SK-N-SH treated with all-trans-retinoic acid at 6 μM for 48 hours (cell line): Measurements from ENCODE around the gene PARL.

Source experiments
- ATAC-seq: fragments of 200-7000 bp; cut with Tn5 transposase; 3 replicates; pipeline ENCODE4 v1.9.1; 2020; ENCODE audit warnings: mild to moderate bottlenecking, moderate library complexity
- ARNTL ChIP-seq: fragments of 450-650 bp; formaldehyde crosslinking; IDR thresholded peaks from 2 replicates; pipeline ENCODE4 v1.5.0; 2020; ENCODE audit warnings: low read depth, mild to moderate bottlenecking, moderate library complexity, borderline replicate concordance
- BACH2 ChIP-seq: fragments of 250-450 bp; sonication (Bioruptor Pico); IDR thresholded peaks from 2 replicates; pipeline ENCODE4 v1.9.0; 2021; ENCODE audit warnings: mild to moderate bottlenecking, borderline replicate concordance
- CSDC2 ChIP-seq: fragments of 250-450 bp; sonication (Bioruptor Pico); IDR thresholded peaks from 2 replicates; pipeline ENCODE4 v1.5.0; 2020; ENCODE audit warnings: mild to moderate bottlenecking, moderate library complexity
- CSRNP3 ChIP-seq: fragments of 250-450 bp; sonication (Bioruptor Pico); IDR thresholded peaks from 2 replicates; pipeline ENCODE4 v1.5.1; 2021; ENCODE audit warnings: mild to moderate bottlenecking, moderate library complexity
- ESRRG ChIP-seq: fragments of 250-450 bp; sonication (Bioruptor Pico); IDR thresholded peaks from 2 replicates; pipeline ENCODE4 v1.6.1; 2021; ENCODE audit warnings: mild to moderate bottlenecking
- GLIS3 ChIP-seq: fragments of 250-450 bp; sonication (Bioruptor Pico); IDR thresholded peaks from 2 replicates; pipeline ENCODE4 v1.5.0; 2020; ENCODE audit warnings: mild to moderate bottlenecking, moderate library complexity
- ISL1 ChIP-seq: fragments of 250-450 bp; sonication (Bioruptor Pico); IDR thresholded peaks from 2 replicates; pipeline ENCODE4 v2.1.2; 2022; ENCODE audit warnings: mild to moderate bottlenecking, moderate library complexity
- OSR1 ChIP-seq: fragments of 250-450 bp; sonication (Bioruptor Pico); IDR thresholded peaks from 2 replicates; pipeline ENCODE4 v1.8.0; 2022; ENCODE audit warnings: moderate library complexity, mild to moderate bottlenecking, inconsistent platforms
- RARB ChIP-seq: fragments of 250-450 bp; sonication (Bioruptor Pico); IDR thresholded peaks from 2 replicates; pipeline ENCODE4 v1.8.0; 2021; ENCODE audit warnings: mild to moderate bottlenecking, moderate library complexity
- SNAI2 ChIP-seq: fragments of 250-450 bp; sonication (Bioruptor Pico); IDR thresholded peaks from 2 replicates; pipeline ENCODE4 v1.5.0; 2020; ENCODE audit warnings: mild to moderate bottlenecking, moderate library complexity
- TCF4 ChIP-seq: fragments of 250-450 bp; sonication (Bioruptor Pico); IDR thresholded peaks from 2 replicates; pipeline ENCODE4 v1.8.0; 2021; ENCODE audit warnings: mild to moderate bottlenecking, moderate library complexity, borderline replicate concordance
- TOX ChIP-seq: fragments of 250-450 bp; sonication (Bioruptor Pico); IDR thresholded peaks from 2 replicates; pipeline ENCODE4 v1.8.0; 2021; ENCODE audit warnings: mild to moderate bottlenecking, moderate library complexity, borderline replicate concordance
- ZC3H10 ChIP-seq: fragments of 250-450 bp; sonication (Bioruptor Pico); IDR thresholded peaks from 2 replicates; pipeline ENCODE4 v1.5.1; 2021; ENCODE audit warnings: mild to moderate bottlenecking, moderate library complexity
- ZFP3 ChIP-seq: fragments of 250-450 bp; sonication (Bioruptor Pico); IDR thresholded peaks from 2 replicates; pipeline ENCODE4 v1.5.0; 2020; ENCODE audit warnings: mild to moderate bottlenecking, moderate library complexity
- ZFP30 ChIP-seq: fragments of 450-650 bp; formaldehyde crosslinking; IDR thresholded peaks from 2 replicates; pipeline ENCODE4 v1.5.0; 2022; ENCODE audit warnings: mild to moderate bottlenecking, moderate library complexity
- ZNF565 ChIP-seq: fragments of 450-650 bp; formaldehyde crosslinking; conservative IDR thresholded peaks from 2 replicates; pipeline ENCODE4 v1.5.0; 2020; ENCODE audit warnings: low read depth, mild to moderate bottlenecking, moderate library complexity
- ZNF8 ChIP-seq: fragments of 450-650 bp; formaldehyde crosslinking; IDR thresholded peaks from 2 replicates; pipeline ENCODE4 v1.5.0; 2020; ENCODE audit warnings: mild to moderate bottlenecking, moderate library complexity
- TF ChIP-seq, protein P1 (sequence below): fragments of 250-450 bp; sonication (Bioruptor Pico); IDR thresholded peaks from 2 replicates; pipeline ENCODE4 v1.8.0; 2021; ENCODE audit warnings: low read depth, mild to moderate bottlenecking, moderate library complexity, borderline replicate concordance
- TF ChIP-seq, protein P2 (sequence below): fragments of 250-450 bp; sonication (Bioruptor Pico); IDR thresholded peaks from 2 replicates; pipeline ENCODE4 v1.5.0; 2020; ENCODE audit warnings: mild to moderate bottlenecking, moderate library complexity
- TF ChIP-seq, protein P3 (sequence below): fragments of 250-450 bp; sonication (Bioruptor Pico); IDR thresholded peaks from 2 replicates; pipeline ENCODE4 v1.5.1; 2020; ENCODE audit warnings: low read depth, mild to moderate bottlenecking, moderate library complexity

PARL gene

DNA sequence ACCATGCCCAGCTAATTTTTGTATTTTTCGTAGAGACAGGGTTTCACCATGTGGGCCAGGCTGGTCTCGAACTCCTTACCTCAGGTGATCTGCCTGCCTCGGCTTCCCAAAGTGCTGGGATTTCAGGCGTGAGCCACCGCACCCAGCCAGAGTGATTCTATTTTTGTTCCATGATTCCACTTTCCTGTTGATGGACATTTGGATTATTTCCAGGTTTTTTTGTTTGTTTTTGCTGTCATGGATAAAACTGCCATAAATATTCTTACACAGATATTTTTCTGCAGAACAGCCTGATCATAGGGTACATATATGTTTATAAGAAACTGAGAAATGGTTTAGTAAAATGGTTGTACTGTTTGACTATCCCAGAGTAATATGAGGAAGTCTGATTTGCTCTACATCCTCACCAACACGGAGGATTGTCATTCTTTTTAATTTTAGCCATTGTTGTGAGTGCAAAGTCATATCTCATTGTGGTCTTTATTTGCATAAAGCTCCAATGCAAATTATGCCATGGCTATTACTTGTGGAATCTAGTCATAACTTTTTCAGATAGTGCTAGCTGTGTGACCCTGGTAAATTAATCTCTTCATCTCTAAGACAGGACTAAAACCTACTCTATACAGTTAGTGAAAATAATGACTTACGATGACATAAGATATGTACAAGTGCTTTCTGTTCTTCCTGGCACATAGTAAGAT lies 102.0 kb downstream of the PARL start:
- no peak for ATAC-seq
- TF ChIP-seq GLIS3 (CRISPR knock-in tag) (no peak), BACH2 (no peak), ZNF565 (CRISPR knock-in tag) (no peak), RARB (no peak), ISL1 (CRISPR knock-in tag) (no peak), ZFP30 (CRISPR knock-in tag) (no peak), CSRNP3 (CRISPR knock-in tag) (no peak), TOX (CRISPR knock-in tag) (no peak), ESRRG (CRISPR knock-in tag) (no peak), ZNF8 (CRISPR knock-in tag) (no peak), TCF4 (no peak), SNAI2 (no peak), CSDC2 (CRISPR knock-in tag) (no peak), OSR1 (no peak), ZFP3 (CRISPR knock-in tag) (no peak)
- TF ChIP-seq, protein P1, sequence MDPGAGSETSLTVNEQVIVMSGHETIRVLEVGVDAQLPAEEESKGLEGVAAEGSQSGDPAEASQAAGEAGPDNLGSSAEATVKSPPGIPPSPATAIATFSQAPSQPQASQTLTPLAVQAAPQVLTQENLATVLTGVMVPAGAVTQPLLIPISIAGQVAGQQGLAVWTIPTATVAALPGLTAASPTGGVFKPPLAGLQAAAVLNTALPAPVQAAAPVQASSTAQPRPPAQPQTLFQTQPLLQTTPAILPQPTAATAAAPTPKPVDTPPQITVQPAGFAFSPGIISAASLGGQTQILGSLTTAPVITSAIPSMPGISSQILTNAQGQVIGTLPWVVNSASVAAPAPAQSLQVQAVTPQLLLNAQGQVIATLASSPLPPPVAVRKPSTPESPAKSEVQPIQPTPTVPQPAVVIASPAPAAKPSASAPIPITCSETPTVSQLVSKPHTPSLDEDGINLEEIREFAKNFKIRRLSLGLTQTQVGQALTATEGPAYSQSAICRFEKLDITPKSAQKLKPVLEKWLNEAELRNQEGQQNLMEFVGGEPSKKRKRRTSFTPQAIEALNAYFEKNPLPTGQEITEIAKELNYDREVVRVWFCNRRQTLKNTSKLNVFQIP (CRISPR knock-in tag): no peak
- TF ChIP-seq, protein P2, sequence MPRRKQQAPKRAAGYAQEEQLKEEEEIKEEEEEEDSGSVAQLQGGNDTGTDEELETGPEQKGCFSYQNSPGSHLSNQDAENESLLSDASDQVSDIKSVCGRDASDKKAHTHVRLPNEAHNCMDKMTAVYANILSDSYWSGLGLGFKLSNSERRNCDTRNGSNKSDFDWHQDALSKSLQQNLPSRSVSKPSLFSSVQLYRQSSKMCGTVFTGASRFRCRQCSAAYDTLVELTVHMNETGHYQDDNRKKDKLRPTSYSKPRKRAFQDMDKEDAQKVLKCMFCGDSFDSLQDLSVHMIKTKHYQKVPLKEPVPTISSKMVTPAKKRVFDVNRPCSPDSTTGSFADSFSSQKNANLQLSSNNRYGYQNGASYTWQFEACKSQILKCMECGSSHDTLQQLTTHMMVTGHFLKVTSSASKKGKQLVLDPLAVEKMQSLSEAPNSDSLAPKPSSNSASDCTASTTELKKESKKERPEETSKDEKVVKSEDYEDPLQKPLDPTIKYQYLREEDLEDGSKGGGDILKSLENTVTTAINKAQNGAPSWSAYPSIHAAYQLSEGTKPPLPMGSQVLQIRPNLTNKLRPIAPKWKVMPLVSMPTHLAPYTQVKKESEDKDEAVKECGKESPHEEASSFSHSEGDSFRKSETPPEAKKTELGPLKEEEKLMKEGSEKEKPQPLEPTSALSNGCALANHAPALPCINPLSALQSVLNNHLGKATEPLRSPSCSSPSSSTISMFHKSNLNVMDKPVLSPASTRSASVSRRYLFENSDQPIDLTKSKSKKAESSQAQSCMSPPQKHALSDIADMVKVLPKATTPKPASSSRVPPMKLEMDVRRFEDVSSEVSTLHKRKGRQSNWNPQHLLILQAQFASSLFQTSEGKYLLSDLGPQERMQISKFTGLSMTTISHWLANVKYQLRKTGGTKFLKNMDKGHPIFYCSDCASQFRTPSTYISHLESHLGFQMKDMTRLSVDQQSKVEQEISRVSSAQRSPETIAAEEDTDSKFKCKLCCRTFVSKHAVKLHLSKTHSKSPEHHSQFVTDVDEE (CRISPR knock-in tag): no peak
- TF ChIP-seq, protein P3, sequence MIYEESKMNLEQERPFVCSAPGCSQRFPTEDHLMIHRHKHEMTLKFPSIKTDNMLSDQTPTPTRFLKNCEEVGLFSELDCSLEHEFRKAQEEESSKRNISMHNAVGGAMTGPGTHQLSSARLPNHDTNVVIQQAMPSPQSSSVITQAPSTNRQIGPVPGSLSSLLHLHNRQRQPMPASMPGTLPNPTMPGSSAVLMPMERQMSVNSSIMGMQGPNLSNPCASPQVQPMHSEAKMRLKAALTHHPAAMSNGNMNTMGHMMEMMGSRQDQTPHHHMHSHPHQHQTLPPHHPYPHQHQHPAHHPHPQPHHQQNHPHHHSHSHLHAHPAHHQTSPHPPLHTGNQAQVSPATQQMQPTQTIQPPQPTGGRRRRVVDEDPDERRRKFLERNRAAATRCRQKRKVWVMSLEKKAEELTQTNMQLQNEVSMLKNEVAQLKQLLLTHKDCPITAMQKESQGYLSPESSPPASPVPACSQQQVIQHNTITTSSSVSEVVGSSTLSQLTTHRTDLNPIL (CRISPR knock-in tag): no peak

DNA sequence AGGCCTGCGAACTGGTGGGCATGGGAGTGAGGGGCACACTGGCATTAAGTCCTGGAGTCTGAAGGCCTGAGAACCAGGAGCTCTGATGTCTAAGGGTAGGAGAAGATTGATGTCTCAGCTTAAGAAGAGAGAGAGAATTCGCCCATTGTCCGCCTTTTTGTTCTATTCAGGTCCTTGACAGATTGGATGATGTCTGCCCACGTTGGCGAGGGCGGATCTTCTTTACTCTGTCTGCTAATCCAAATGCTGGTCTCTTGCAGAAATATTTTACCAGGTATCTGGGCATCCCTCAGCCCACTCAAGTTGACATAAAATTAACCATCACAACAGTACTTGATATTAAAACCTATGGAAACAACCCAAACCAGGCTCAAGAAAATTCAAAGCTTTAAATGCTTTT lies 103.4 kb downstream of the PARL start:
- no peak for ATAC-seq
- TF ChIP-seq TOX (CRISPR knock-in tag) (no peak), ZFP30 (CRISPR knock-in tag) (no peak), ARNTL (CRISPR knock-in tag) (no peak), ZNF8 (CRISPR knock-in tag) (no peak), ISL1 (CRISPR knock-in tag) (no peak), ZC3H10 (CRISPR knock-in tag) (no peak), BACH2 (no peak), CSRNP3 (CRISPR knock-in tag) (no peak), OSR1 (no peak), TCF4 (no peak), CSDC2 (CRISPR knock-in tag) (no peak)
- TF ChIP-seq, protein P2 (CRISPR knock-in tag): no peak
- TF ChIP-seq, protein P1 (CRISPR knock-in tag): no peak
- TF ChIP-seq, all 23 proteins: peak for 0
